ENCODE data around the gene MAST4. TPM values are rescaled to one million over a fixed set of nuclear protein-coding genes. Genes with fewer than 3 reads are reported as not detected.

Gene MAST4
- polyA plus RNA-seq, 1 donor (not counting 4 experiments of a cell fraction or from before 2014, with no cell fraction given), result 19.8 TPM

DNA sequence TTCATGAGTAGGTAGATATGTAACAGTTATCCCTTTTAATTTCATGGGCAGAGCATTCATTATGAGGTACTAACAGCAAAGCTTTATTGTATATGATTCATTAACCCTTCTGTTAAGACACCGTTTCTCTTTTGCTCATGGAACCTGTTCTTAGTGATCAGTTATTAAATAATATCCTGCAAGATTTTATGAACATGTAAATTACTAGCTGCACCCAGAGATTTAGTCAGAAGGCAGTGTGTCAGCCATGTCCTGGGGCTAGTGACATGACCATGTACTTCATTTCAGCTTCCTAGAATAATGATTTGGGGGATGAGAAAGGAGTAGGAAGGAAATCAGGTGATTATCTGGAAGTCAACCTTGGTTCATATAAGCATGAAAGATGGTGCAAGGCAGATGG is 7.0 kb downstream of the MAST4 start:
- no peak overlapping the region for H3K4me3 ChIP-seq (ENCODE audit: control insufficient read depth in 2 of 3, extremely low read depth in 1 of 3, insufficient read depth in 2 of 3, low read depth in 1 of 3, low read length in 3 of 3)
- no peak overlapping the region for H3K27ac ChIP-seq (ENCODE audit: control insufficient read depth, insufficient read depth, low read length)
- no peaks in the 10 kb centered on the region for H3K9me3 ChIP-seq (ENCODE audit: control insufficient read depth, low read depth, low read length)
- no peak for FAIRE-seq
- TF ChIP-seq, protein P1, sequence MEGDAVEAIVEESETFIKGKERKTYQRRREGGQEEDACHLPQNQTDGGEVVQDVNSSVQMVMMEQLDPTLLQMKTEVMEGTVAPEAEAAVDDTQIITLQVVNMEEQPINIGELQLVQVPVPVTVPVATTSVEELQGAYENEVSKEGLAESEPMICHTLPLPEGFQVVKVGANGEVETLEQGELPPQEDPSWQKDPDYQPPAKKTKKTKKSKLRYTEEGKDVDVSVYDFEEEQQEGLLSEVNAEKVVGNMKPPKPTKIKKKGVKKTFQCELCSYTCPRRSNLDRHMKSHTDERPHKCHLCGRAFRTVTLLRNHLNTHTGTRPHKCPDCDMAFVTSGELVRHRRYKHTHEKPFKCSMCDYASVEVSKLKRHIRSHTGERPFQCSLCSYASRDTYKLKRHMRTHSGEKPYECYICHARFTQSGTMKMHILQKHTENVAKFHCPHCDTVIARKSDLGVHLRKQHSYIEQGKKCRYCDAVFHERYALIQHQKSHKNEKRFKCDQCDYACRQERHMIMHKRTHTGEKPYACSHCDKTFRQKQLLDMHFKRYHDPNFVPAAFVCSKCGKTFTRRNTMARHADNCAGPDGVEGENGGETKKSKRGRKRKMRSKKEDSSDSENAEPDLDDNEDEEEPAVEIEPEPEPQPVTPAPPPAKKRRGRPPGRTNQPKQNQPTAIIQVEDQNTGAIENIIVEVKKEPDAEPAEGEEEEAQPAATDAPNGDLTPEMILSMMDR (optimal IDR thresholded peaks at IDR 0.05 in 1 of 3, IDR thresholded peaks at IDR 0.05 in 1 of 3, conservative IDR thresholded peaks at IDR 0.05 in 1 of 3; ENCODE audit: extremely low read depth in 1 of 3, insufficient read depth in 2 of 3, low read length in 3 of 3), result no peak
- no peak for TF ChIP-seq EZH2 (IDR thresholded peaks at IDR 0.05; ENCODE audit: low read length)
- no peaks in the 10 kb centered on the region for H3K79me2 ChIP-seq (ENCODE audit: control insufficient read depth, insufficient read depth, low read length)
- dilution Hi-C loops (cut with MboI; ENCODE audit: extremely low pct_ligation_motif_present, low sequenced_read_pairs), result no loop called here
- H3K9ac ChIP-seq (ENCODE audit: control insufficient read depth, extremely low read depth, insufficient read depth, low read length), result no peak overlapping the region
- no peaks in the 10 kb centered on the region for H3K9me1 ChIP-seq (ENCODE audit: control insufficient read depth, extremely low read depth, insufficient read depth, low read length)
- no peak overlapping the region for H3K4me2 ChIP-seq (ENCODE audit: control insufficient read depth, extremely low read depth, insufficient read depth, low read depth, low read length)
- H4K20me1 ChIP-seq (ENCODE audit: control insufficient read depth, extremely low read depth, insufficient read depth, low read length), result peaks cover 2% of the 10 kb centered on the region
- H2AFZ ChIP-seq (ENCODE audit: control insufficient read depth, low read length), result no peak overlapping the region
- no peaks in the 10 kb centered on the region for H3K36me3 ChIP-seq (ENCODE audit: control insufficient read depth in 2 of 2, extremely low read depth in 1 of 2, insufficient read depth in 2 of 2, low read length in 2 of 2)
- H3K27me3 ChIP-seq (ENCODE audit: control insufficient read depth, extremely low read depth, insufficient read depth, low read length), result peaks cover 4% of the 10 kb centered on the region
- DNase-seq (ENCODE audit: low read depth, low spot score), result no peak
- peaks cover 14% of the 10 kb centered on the region for H3K4me1 ChIP-seq (ENCODE audit: control insufficient read depth, extremely low read depth, insufficient read depth, low read length)

DNA sequence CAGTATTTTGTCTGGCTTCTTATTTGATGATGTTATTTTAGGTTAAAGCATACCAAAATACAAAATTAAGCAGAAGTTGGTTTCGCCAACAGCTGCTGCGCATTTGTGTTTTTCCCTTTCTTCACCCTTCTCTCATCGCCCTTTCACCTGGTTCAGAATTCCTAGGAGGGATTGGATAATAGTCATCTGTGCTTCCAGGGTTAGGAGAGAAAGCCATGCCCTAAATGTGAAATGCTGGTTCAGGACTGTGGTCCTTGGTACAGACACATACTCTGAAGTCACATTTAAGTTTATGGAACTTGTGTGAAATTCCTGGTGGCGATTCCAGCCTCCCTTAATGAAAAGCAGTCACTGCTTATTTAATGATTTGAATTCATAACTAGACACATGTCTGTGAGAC is 7.7 kb downstream of the MAST4 start:
- no peaks in the 10 kb centered on the region for H3K27me3 ChIP-seq (ENCODE audit: control insufficient read depth, extremely low read depth, insufficient read depth, low read length)
- H3K4me3 ChIP-seq (ENCODE audit: control insufficient read depth in 2 of 3, extremely low read depth in 1 of 3, insufficient read depth in 2 of 3, low read depth in 1 of 3, low read length in 3 of 3), result no peak overlapping the region
- H4K20me1 ChIP-seq (ENCODE audit: control insufficient read depth, extremely low read depth, insufficient read depth, low read length), result peaks cover 2% of the 10 kb centered on the region
- H2AFZ ChIP-seq (ENCODE audit: control insufficient read depth, low read length), result no peak overlapping the region
- TF ChIP-seq, protein P1 (optimal IDR thresholded peaks at IDR 0.05 in 1 of 3, IDR thresholded peaks at IDR 0.05 in 1 of 3, conservative IDR thresholded peaks at IDR 0.05 in 1 of 3; ENCODE audit: extremely low read depth in 1 of 3, insufficient read depth in 2 of 3, low read length in 3 of 3), result no peak
- no peak for TF ChIP-seq EZH2 (IDR thresholded peaks at IDR 0.05; ENCODE audit: low read length)
- peaks cover 7% of the 10 kb centered on the region for H3K4me1 ChIP-seq (ENCODE audit: control insufficient read depth, extremely low read depth, insufficient read depth, low read length)
- no peak overlapping the region for H3K9ac ChIP-seq (ENCODE audit: control insufficient read depth, extremely low read depth, insufficient read depth, low read length)
- H3K27ac ChIP-seq (ENCODE audit: control insufficient read depth, insufficient read depth, low read length), result no peak overlapping the region
- FAIRE-seq (no peak), DNase-seq (ENCODE audit: low read depth, low spot score) (no peak)
- H3K9me3 ChIP-seq (ENCODE audit: control insufficient read depth, low read depth, low read length), result no peaks in the 10 kb centered on the region
- H3K36me3 ChIP-seq (ENCODE audit: control insufficient read depth in 2 of 2, extremely low read depth in 1 of 2, insufficient read depth in 2 of 2, low read length in 2 of 2), result no peaks in the 10 kb centered on the region
- H3K9me1 ChIP-seq (ENCODE audit: control insufficient read depth, extremely low read depth, insufficient read depth, low read length), result no peaks in the 10 kb centered on the region
- dilution Hi-C loops (cut with MboI; ENCODE audit: extremely low pct_ligation_motif_present, low sequenced_read_pairs), result no loop called here
- no peaks in the 10 kb centered on the region for H3K79me2 ChIP-seq (ENCODE audit: control insufficient read depth, insufficient read depth, low read length)
- H3K4me2 ChIP-seq (ENCODE audit: control insufficient read depth, extremely low read depth, insufficient read depth, low read depth, low read length), result no peak overlapping the region

All from keratinocyte (primary cell).